Measurements from ENCODE around the gene CYFIP1. TPM values are rescaled to one million over a fixed set of nuclear protein-coding genes. Genes with fewer than 3 reads are reported as not detected.

CYFIP1 gene
- total RNA-seq, 1 experiment from 2014 or later = 79.2 TPM

- TF ChIP-seq TEAD1 (CRISPR knock-in tag; IDR thresholded peaks at IDR 0.05) = no peak
- TF ChIP-seq ZNF317 (CRISPR knock-in tag; IDR thresholded peaks at IDR 0.05; ENCODE audit: borderline replicate concordance, low read depth) = no peak
- TF ChIP-seq E2F1 (CRISPR knock-in tag; IDR thresholded peaks at IDR 0.05) = no peak
- no peak for TF ChIP-seq ZNF416 (CRISPR knock-in tag; IDR thresholded peaks at IDR 0.05)
- TF ChIP-seq PRDM15 (CRISPR knock-in tag; IDR thresholded peaks at IDR 0.05) = no peak
- TF ChIP-seq EMX1 (CRISPR knock-in tag; IDR thresholded peaks at IDR 0.05) = no peak
These were observed 37.8 kb downstream of the CYFIP1 start (continued) for GRCh38 chr15:22942306-22942855.

- no peaks in the 10 kb centered on the region for H3K27me3 Mint-ChIP-seq (ENCODE audit: low read depth)
- TF ChIP-seq E2F4 (CRISPR knock-in tag; IDR thresholded peaks at IDR 0.05; ENCODE audit: borderline replicate concordance, low read depth) = no peak
- no peak for TF ChIP-seq RELA (CRISPR knock-in tag; IDR thresholded peaks at IDR 0.05; ENCODE audit: borderline replicate concordance)
- TF ChIP-seq NR1H2 (CRISPR knock-in tag; IDR thresholded peaks at IDR 0.05) = no peak
- TF ChIP-seq AR (CRISPR knock-in tag; IDR thresholded peaks at IDR 0.05) = no peak
- TF ChIP-seq NR2C2 (CRISPR knock-in tag; IDR thresholded peaks at IDR 0.05) = no peak
- no peak for TF ChIP-seq OVOL2 (CRISPR knock-in tag; IDR thresholded peaks at IDR 0.05; ENCODE audit: borderline replicate concordance)
- TF ChIP-seq TEAD4 (CRISPR knock-in tag; IDR thresholded peaks at IDR 0.05) = no peak
- no peak for TF ChIP-seq ARID4B (CRISPR knock-in tag; IDR thresholded peaks at IDR 0.05; ENCODE audit: borderline replicate concordance)
- no peak for TF ChIP-seq ZNF219 (CRISPR knock-in tag; IDR thresholded peaks at IDR 0.05; ENCODE audit: borderline replicate concordance)
- TF ChIP-seq CDX4 (CRISPR knock-in tag; IDR thresholded peaks at IDR 0.05; ENCODE audit: borderline replicate concordance) = no peak
- no peak for TF ChIP-seq CBFB (CRISPR knock-in tag; IDR thresholded peaks at IDR 0.05; ENCODE audit: low read depth)
- TF ChIP-seq TP53 (CRISPR knock-in tag; IDR thresholded peaks at IDR 0.05) = no peak
- no peak for TF ChIP-seq MAX (CRISPR knock-in tag; IDR thresholded peaks at IDR 0.05)
- no peak for TF ChIP-seq TEAD1 (CRISPR knock-in tag; IDR thresholded peaks at IDR 0.05)
- TF ChIP-seq PRRX2 (CRISPR knock-in tag; IDR thresholded peaks at IDR 0.05) = no peak
- ChIA-PET POLR2A (no interaction called here), CTCF (interaction anchor here (0.6 to 1.5 kb wide), 2 partner anchors 95 to 111 kb away, joined by 3 to 4 read pairs; no protein-coding TSS in a partner anchor)
- H3K36me3 Mint-ChIP-seq = peaks cover 27% of the 10 kb centered on the region
- no peaks in the 10 kb centered on the region for H3K9me3 Mint-ChIP-seq
- H3K27ac Mint-ChIP-seq = no peak overlapping the region
- DNase-seq (ENCODE audit: low spot score) (no peak), ATAC-seq (no peak)
- H3K4me1 Mint-ChIP-seq = peaks cover 7% of the 10 kb centered on the region
- H3K4me3 Mint-ChIP-seq = no peak overlapping the region
These were observed 39.0 kb downstream of the CYFIP1 start for GRCh38 chr15:22941179-22941578.

Measured in WTC11 (cell line).